B cell (primary cell): ENCODE data around the gene ALDH3B1. TPM values are rescaled to one million over a fixed set of nuclear protein-coding genes. Genes with fewer than 3 reads are reported as not detected.

Source experiments
- ATAC-seq: fragments of 200-7000 bp; cut with Tn5 transposase; one replicate; pipeline ENCODE4 v1.10.0; 2021; ENCODE audit warnings: low read depth, mild to moderate bottlenecking, moderate number of reproducible peaks, moderate library complexity
- CTCF ChIA-PET: fragments of 350-600 bp; sonication (Branson Sonifier 250); formaldehyde crosslinking; loops from one replicate; lab custom pipeline; 2021; ENCODE audit warnings: antibody characterized with exemption, inconsistent platforms; lab: Charles Lee
- POLR2A ChIA-PET: fragments of 350-600 bp; sonication (Branson Sonifier 250); formaldehyde crosslinking; loops from one replicate; lab custom pipeline; 2021; ENCODE audit warnings: antibody characterized with exemption; lab: Charles Lee
- DNase-seq: peaks from one replicate; pipeline ENCODE4 v3.0.0; 2013
- H2AFZ ChIP-seq: 2 replicates; pipeline ENCODE4 v1.6.1; 2012; ENCODE audit warnings: mild to moderate bottlenecking, low read depth, low read length; ENCODE audit not compliant: insufficient read depth, poor library complexity, severe bottlenecking
- H3K27ac ChIP-seq, 2 donors: 1 replicate in 1 of 2; 2 replicates in 1 of 2; pipeline ENCODE4 v1.5.1; 2012 to 2013; ENCODE audit warnings: low read length in 2 of 2, mild to moderate bottlenecking in 2 of 2, moderate library complexity in 1 of 2
- H3K27me3 ChIP-seq, 4 experiments: fragments of 200-600 bp in 1 of 4; sonication (generic) in 1 of 4; replicated peaks in 1 of 4; 1 replicate in 2 of 4; 2 replicates in 2 of 4; pipeline versions ENCODE4 v1.6.1 to v1.7.0; 2013 to 2016; ENCODE audit warnings: low read length in 3 of 4, mild to moderate bottlenecking in 2 of 4, mixed read lengths in 1 of 4, moderate library complexity in 1 of 4; ENCODE audit not compliant: insufficient read depth in 4 of 4, control insufficient read depth in 3 of 4; ENCODE audit errors: control extremely low read depth in 1 of 4
- H3K36me3 ChIP-seq, 2 experiments: replicated peaks in 1 of 2; 1 replicate in 1 of 2; 2 replicates in 1 of 2; pipeline versions ENCODE4 v1.6.1 to v1.7.1; 2013; ENCODE audit warnings: low read length in 1 of 2; ENCODE audit not compliant: insufficient read depth in 2 of 2, control insufficient read depth in 1 of 2; ENCODE audit errors: control extremely low read depth in 1 of 2, extremely low read depth in 1 of 2
- H3K4me1 ChIP-seq, 2 donors: fragments of 200-600 bp in 1 of 2; sonication (generic) in 1 of 2; 1 replicate in 1 of 2; 2 replicates in 1 of 2; pipeline versions ENCODE4 v1.5.1 to v1.6.1; 2013 to 2017; ENCODE audit warnings: low read length in 2 of 2; ENCODE audit not compliant: control insufficient read depth in 2 of 2, insufficient read depth in 2 of 2
- H3K4me2 ChIP-seq: replicated peaks from 2 replicates; pipeline ENCODE3; 2012; ENCODE audit warnings: mild to moderate bottlenecking, low read depth, low read length; ENCODE audit not compliant: poor library complexity, severe bottlenecking
- H3K4me3 ChIP-seq, 5 experiments: fragments of 200-600 bp in 1 of 5; sonication (generic) in 1 of 5; 1 replicate in 3 of 5; 2 replicates in 2 of 5; pipeline versions ENCODE4 v1.5.1 to v1.7.0; 2011 to 2016; ENCODE audit warnings: low read length in 4 of 5, mild to moderate bottlenecking in 4 of 5, low read depth in 2 of 5, control low read depth in 1 of 5, moderate library complexity in 1 of 5; ENCODE audit not compliant: insufficient read depth in 1 of 5; ENCODE audit errors: control extremely low read depth in 1 of 5, extremely low read depth in 1 of 5
- H3K79me2 ChIP-seq: fragments of 200-600 bp; sonication (generic); one replicate; pipeline ENCODE4 v1.6.0; 2016; ENCODE audit warnings: low read length; ENCODE audit not compliant: control insufficient read depth, insufficient read depth
- H3K9ac ChIP-seq: fragments of 200-600 bp; sonication (generic); 2 replicates; pipeline ENCODE4 v1.6.1; 2017; ENCODE audit warnings: mild to moderate bottlenecking, low read length, moderate library complexity
- H3K9me3 ChIP-seq, 3 donors: one replicate each; pipeline versions ENCODE4 v1.6.1 to v1.7.1; 2013; ENCODE audit warnings: low read length in 2 of 3; ENCODE audit not compliant: control insufficient read depth in 2 of 3, insufficient read depth in 1 of 3; ENCODE audit errors: control extremely low read depth in 1 of 3
- H4K20me1 ChIP-seq: 2 replicates; pipeline ENCODE4 v1.6.0; 2012; ENCODE audit warnings: mild to moderate bottlenecking, low read length; ENCODE audit not compliant: insufficient read depth, control insufficient read depth, poor library complexity, severe bottlenecking
- H3K27ac Mint-ChIP-seq: one replicate; pipeline ENCODE4 v1.8.0; 2021; ENCODE audit warnings: mixed read lengths
- H3K27me3 Mint-ChIP-seq: one replicate; pipeline ENCODE4 v1.8.0; 2021; ENCODE audit warnings: mixed read lengths
- H3K4me1 Mint-ChIP-seq: one replicate; pipeline ENCODE4 v1.8.0; 2021; ENCODE audit warnings: mixed read lengths
- H3K4me3 Mint-ChIP-seq: one replicate; pipeline ENCODE4 v1.8.0; 2021; ENCODE audit warnings: mixed read lengths
- H3K9me3 Mint-ChIP-seq: one replicate; pipeline ENCODE4 v1.8.0; 2022; ENCODE audit warnings: mixed read lengths; ENCODE audit not compliant: insufficient read depth
- EZH2 ChIP-seq: IDR thresholded peaks from 2 replicates; pipeline ENCODE4 v1.6.1; 2012; ENCODE audit warnings: borderline replicate concordance, low read depth, mild to moderate bottlenecking, moderate library complexity, low read length; ENCODE audit not compliant: insufficient read depth, poor library complexity, severe bottlenecking
- WGBS: methylation state at CpG from one replicate; pipeline ENCODE4 v1.1.5; 2013; ENCODE audit warnings: missing lambda C conversion rate; ENCODE audit not compliant: insufficient coverage; 5-methylcytosine and 5-hydroxymethylcytosine counted together
- intact Hi-C: fragments of 100-400 bp; cut with micrococcal nuclease; formaldehyde crosslinking; loops from one replicate; pipeline ENCODE4 v1.10.0; 2022
- polyA plus RNA-seq: library from polyadenylated mRNA; depleted of rRNA; stranded (reverse); fragments of >200 nt; gene quantifications from 2 replicates; pipeline ENCODE4 v1.2.3, GENCODE V29; 2012
- total RNA-seq, 2 donors: library from RNA; stranded (reverse); fragments of 120-200 nt in 1 of 2; gene quantifications; 1 replicate in 1 of 2; 2 replicates in 1 of 2; pipeline versions ENCODE4 v1.2.3 to v1.2.4, GENCODE V29; 2013 to 2022
- TF ChIP-seq, protein P1 (sequence below): fragments of 200-600 bp; IDR thresholded peaks from one replicate; pipeline ENCODE4 v1.8.0; 2022; ENCODE audit warnings: antibody characterized with exemption, mild to moderate bottlenecking

Gene ALDH3B1
- total and polyA plus RNA-seq, 2 donors (not counting 1 experiment from before 2014, with no cell fraction given) = 0.81 TPM

DNA sequence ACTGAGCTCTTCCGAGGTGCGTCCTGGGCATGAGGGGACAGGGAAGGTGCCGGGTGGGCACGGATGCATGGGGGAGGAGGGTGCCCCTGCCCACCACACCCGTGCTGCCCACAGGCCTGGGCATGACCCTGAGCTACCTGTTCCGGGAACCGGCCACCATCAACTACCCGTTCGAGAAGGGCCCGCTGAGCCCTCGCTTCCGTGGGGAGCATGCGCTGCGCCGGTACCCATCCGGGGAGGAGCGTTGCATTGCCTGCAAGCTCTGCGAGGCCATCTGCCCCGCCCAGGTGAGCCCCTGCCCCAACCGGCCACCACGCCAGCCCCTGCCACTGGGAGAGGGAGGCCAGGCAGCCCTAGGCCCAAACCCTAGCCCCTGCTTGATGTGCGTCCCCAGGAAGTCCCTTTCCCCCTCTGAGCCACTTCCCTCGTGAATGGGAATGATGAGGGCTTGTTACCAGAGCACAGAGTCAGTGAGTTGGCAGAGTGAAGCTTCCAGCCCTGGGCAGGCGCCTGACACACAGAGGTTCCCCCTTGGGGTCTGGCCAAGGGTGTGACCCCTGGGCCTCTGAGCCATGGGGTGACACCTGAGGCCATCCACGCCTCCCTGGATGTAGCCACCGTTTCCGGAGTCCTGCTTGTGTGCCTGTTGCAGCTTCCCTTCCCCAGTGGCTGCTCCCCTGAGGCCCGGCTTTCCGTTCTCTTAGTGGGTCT, 23.0 kb downstream of the ALDH3B1 start:
- WGBS = 97% methylated on average over 28 of the region's 29 CpGs
- DNase-seq (no peak), ATAC-seq (no peak)
- TF ChIP-seq, protein P1, sequence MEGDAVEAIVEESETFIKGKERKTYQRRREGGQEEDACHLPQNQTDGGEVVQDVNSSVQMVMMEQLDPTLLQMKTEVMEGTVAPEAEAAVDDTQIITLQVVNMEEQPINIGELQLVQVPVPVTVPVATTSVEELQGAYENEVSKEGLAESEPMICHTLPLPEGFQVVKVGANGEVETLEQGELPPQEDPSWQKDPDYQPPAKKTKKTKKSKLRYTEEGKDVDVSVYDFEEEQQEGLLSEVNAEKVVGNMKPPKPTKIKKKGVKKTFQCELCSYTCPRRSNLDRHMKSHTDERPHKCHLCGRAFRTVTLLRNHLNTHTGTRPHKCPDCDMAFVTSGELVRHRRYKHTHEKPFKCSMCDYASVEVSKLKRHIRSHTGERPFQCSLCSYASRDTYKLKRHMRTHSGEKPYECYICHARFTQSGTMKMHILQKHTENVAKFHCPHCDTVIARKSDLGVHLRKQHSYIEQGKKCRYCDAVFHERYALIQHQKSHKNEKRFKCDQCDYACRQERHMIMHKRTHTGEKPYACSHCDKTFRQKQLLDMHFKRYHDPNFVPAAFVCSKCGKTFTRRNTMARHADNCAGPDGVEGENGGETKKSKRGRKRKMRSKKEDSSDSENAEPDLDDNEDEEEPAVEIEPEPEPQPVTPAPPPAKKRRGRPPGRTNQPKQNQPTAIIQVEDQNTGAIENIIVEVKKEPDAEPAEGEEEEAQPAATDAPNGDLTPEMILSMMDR = no peak
- no peak for TF ChIP-seq EZH2
- Histone ChIP-seq H3K4me2 (no peak overlapping the region), H2AFZ (no peak overlapping the region), H3K4me1 (peaks cover 18 to 36% of the 10 kb centered on the region in 2 donors), H3K36me3 (peaks cover 0 to 17% of the 10 kb centered on the region in 2 experiments), H3K9ac (no peak overlapping the region), H3K4me3 (no peak overlapping the region), H3K27ac (no peak overlapping the region), H3K27me3 (no peaks in the 10 kb centered on the region), H3K9me3 (no peaks in the 10 kb centered on the region), H4K20me1 (peaks cover 12% of the 10 kb centered on the region), H3K79me2 (peaks cover 21% of the 10 kb centered on the region)
- ChIA-PET CTCF (no interaction called here), POLR2A (no interaction called here)
- no peak overlapping the region for H3K27ac Mint-ChIP-seq
- H3K9me3 Mint-ChIP-seq = no peaks in the 10 kb centered on the region
- peaks cover 31% of the 10 kb centered on the region for H3K4me1 Mint-ChIP-seq
- no peaks in the 10 kb centered on the region for H3K27me3 Mint-ChIP-seq
- H3K4me3 Mint-ChIP-seq = no peak overlapping the region
- intact Hi-C loops = loop anchor here (5.0 to 10.0 kb wide), 3 partner anchors 182 to 432 kb away; partner anchors contain the start of genes C11orf24, KMT5B and PPP6R3

DNA sequence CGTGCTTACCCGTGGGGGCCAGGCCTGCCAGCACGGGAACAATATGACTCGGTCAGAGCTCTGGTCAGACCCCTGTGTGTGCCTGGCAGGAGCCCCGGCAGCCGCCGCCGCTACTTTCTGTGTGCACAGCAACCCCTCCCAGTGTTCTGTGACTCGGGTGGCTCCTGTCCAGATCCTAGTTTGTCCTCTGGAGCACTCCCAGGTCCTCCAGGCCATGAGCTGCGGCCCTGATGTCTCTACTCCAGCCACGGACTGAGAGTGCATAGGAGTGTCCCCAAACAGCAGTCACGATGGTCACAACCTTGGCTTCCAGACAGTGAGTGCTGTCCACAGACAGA, 23.6 kb downstream of the ALDH3B1 start:
- intact Hi-C loops = loop anchor here (5.0 to 10.0 kb wide), 3 partner anchors 181 to 431 kb away; partner anchors contain the start of genes C11orf24, KMT5B and PPP6R3
- H3K4me2 ChIP-seq = no peak overlapping the region
- WGBS = 93% methylated on average over 12 of the region's 12 CpGs
- no peak overlapping the region for H3K4me3 ChIP-seq
- no peaks in the 10 kb centered on the region for H3K27me3 ChIP-seq
- Mint-ChIP-seq H3K27me3 (no peaks in the 10 kb centered on the region), H3K9me3 (no peaks in the 10 kb centered on the region), H3K4me1 (peaks cover 31% of the 10 kb centered on the region), H3K4me3 (peak overlapping the region; percentile 19), H3K27ac (no peak overlapping the region)
- ChIA-PET POLR2A (no interaction called here), CTCF (no interaction called here)
- no peak overlapping the region for H3K27ac ChIP-seq
- ATAC-seq = no peak
- TF ChIP-seq EZH2 = no peak
- TF ChIP-seq, protein P1 = no peak
- no peak overlapping the region for H2AFZ ChIP-seq
- peaks cover 18 to 41% of the 10 kb centered on the region in 2 donors for H3K4me1 ChIP-seq
- no peak for DNase-seq
- H3K9me3 ChIP-seq = no peaks in the 10 kb centered on the region
- peaks cover 22% of the 10 kb centered on the region for H3K79me2 ChIP-seq
- peaks cover 0 to 17% of the 10 kb centered on the region in 2 experiments for H3K36me3 ChIP-seq
- no peak overlapping the region for H3K9ac ChIP-seq
- peaks cover 12% of the 10 kb centered on the region for H4K20me1 ChIP-seq
